ENCODE measurements around the gene AZIN2. TPM values are rescaled to one million over a fixed set of nuclear protein-coding genes. Genes with fewer than 3 reads are reported as not detected.

The AZIN2 gene
- total and polyA plus RNA-seq, 4 donors = 0.68 to 2.6 (median 0.74) TPM

GRCh38 chr1:33158366-33158765 is 77.4 kb downstream of the AZIN2 start:
- DNase-seq (ENCODE audit: low spot score) = no peak
- no peaks in the 10 kb centered on the region for H3K9me3 ChIP-seq (ENCODE audit: control insufficient read depth in 4 of 4, low read length in 3 of 4)
- H3K27ac ChIP-seq (ENCODE audit: low read depth in 1 of 2, low read length in 2 of 2) = no peak overlapping the region
- no peaks in the 10 kb centered on the region for H3K27me3 ChIP-seq (ENCODE audit: control insufficient read depth in 4 of 4, insufficient read depth in 4 of 4, low read length in 3 of 4)
- H3K4me1 ChIP-seq (ENCODE audit: control insufficient read depth in 4 of 4, insufficient read depth in 4 of 4, low read length in 3 of 4) = no peaks in the 10 kb centered on the region
- TF ChIP-seq REST (IDR thresholded peaks at IDR 0.05) (no peak), YY1 (IDR thresholded peaks at IDR 0.05) (no peak), NR2F2 (IDR thresholded peaks at IDR 0.05) (no peak), FOXA1 (IDR thresholded peaks at IDR 0.05) (no peak), ZBTB33 (IDR thresholded peaks at IDR 0.05) (no peak), GABPA (IDR thresholded peaks at IDR 0.05 in 1 of 2, conservative IDR thresholded peaks at IDR 0.05 in 1 of 2) (no peak), RXRA (IDR thresholded peaks at IDR 0.05) (no peak), HNF4A (conservative IDR thresholded peaks at IDR 0.05) (no peak), FOXA2 (IDR thresholded peaks at IDR 0.05) (no peak), RAD21 (IDR thresholded peaks at IDR 0.05) (no peak), JUND (IDR thresholded peaks at IDR 0.05) (no peak), HNF4G (IDR thresholded peaks at IDR 0.05) (no peak), TAF1 (conservative IDR thresholded peaks at IDR 0.05) (no peak), ATF3 (IDR thresholded peaks at IDR 0.05) (no peak), EGR1 (IDR thresholded peaks at IDR 0.05; ENCODE audit: low read depth in 2 of 2) (no peak)
- TF ChIP-seq, protein P1, sequence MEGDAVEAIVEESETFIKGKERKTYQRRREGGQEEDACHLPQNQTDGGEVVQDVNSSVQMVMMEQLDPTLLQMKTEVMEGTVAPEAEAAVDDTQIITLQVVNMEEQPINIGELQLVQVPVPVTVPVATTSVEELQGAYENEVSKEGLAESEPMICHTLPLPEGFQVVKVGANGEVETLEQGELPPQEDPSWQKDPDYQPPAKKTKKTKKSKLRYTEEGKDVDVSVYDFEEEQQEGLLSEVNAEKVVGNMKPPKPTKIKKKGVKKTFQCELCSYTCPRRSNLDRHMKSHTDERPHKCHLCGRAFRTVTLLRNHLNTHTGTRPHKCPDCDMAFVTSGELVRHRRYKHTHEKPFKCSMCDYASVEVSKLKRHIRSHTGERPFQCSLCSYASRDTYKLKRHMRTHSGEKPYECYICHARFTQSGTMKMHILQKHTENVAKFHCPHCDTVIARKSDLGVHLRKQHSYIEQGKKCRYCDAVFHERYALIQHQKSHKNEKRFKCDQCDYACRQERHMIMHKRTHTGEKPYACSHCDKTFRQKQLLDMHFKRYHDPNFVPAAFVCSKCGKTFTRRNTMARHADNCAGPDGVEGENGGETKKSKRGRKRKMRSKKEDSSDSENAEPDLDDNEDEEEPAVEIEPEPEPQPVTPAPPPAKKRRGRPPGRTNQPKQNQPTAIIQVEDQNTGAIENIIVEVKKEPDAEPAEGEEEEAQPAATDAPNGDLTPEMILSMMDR (IDR thresholded peaks at IDR 0.05; ENCODE audit: low read depth, low read length, missing input control) = no peak
- TF ChIP-seq, protein P2, sequence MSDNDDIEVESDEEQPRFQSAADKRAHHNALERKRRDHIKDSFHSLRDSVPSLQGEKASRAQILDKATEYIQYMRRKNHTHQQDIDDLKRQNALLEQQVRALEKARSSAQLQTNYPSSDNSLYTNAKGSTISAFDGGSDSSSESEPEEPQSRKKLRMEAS (IDR thresholded peaks at IDR 0.05) = no peak
- H3K9ac ChIP-seq (ENCODE audit: low read depth in 1 of 2, low read length in 2 of 2) = no peak overlapping the region
- peaks cover 0 to 4% (median 2%) of the 10 kb centered on the region in 4 donors for H3K36me3 ChIP-seq (ENCODE audit: control insufficient read depth in 4 of 4, insufficient read depth in 3 of 4, low read depth in 1 of 4, low read length in 3 of 4)
- 97% methylated on average over 3 of the region's 3 CpGs for WGBS
- no peak overlapping the region for H3K4me3 ChIP-seq (ENCODE audit: low read depth in 1 of 3, low read length in 3 of 3)

- H3K27me3 ChIP-seq (ENCODE audit: control insufficient read depth in 4 of 4, insufficient read depth in 4 of 4, low read length in 3 of 4) = no peaks in the 10 kb centered on the region
- WGBS = 98% methylated on average over 26 of the region's 26 CpGs
- peaks cover 0 to 4% (median 2%) of the 10 kb centered on the region in 4 donors for H3K36me3 ChIP-seq (ENCODE audit: control insufficient read depth in 4 of 4, insufficient read depth in 3 of 4, low read depth in 1 of 4, low read length in 3 of 4)
- no peaks in the 10 kb centered on the region for H3K4me1 ChIP-seq (ENCODE audit: control insufficient read depth in 4 of 4, insufficient read depth in 4 of 4, low read length in 3 of 4)
- no peak for DNase-seq (ENCODE audit: low spot score)
- H3K9me3 ChIP-seq (ENCODE audit: control insufficient read depth in 4 of 4, low read length in 3 of 4) = no peaks in the 10 kb centered on the region
- H3K27ac ChIP-seq (ENCODE audit: low read depth in 1 of 2, low read length in 2 of 2) = no peak overlapping the region
- no peak overlapping the region for H3K9ac ChIP-seq (ENCODE audit: low read depth in 1 of 2, low read length in 2 of 2)
- H3K4me3 ChIP-seq (ENCODE audit: low read depth in 1 of 3, low read length in 3 of 3) = no peak overlapping the region
- TF ChIP-seq, protein P2 (IDR thresholded peaks at IDR 0.05) = no peak
- TF ChIP-seq SP1 (IDR thresholded peaks at IDR 0.05) (no peak), NR2F2 (IDR thresholded peaks at IDR 0.05) (no peak), FOXA2 (IDR thresholded peaks at IDR 0.05) (no peak), RXRA (IDR thresholded peaks at IDR 0.05) (no peak), GABPA (IDR thresholded peaks at IDR 0.05 in 1 of 2, conservative IDR thresholded peaks at IDR 0.05 in 1 of 2) (no peak), RAD21 (IDR thresholded peaks at IDR 0.05) (no peak), TAF1 (conservative IDR thresholded peaks at IDR 0.05) (no peak), HNF4G (IDR thresholded peaks at IDR 0.05) (no peak), FOXA1 (IDR thresholded peaks at IDR 0.05) (no peak)
- TF ChIP-seq, protein P1 (IDR thresholded peaks at IDR 0.05; ENCODE audit: low read depth, low read length, missing input control) = no peak
Measured at GRCh38 chr1:33159577-33159976, 78.6 kb downstream of the AZIN2 start.

Data from liver (tissue), 9 donors.